Measurements from ENCODE around the gene SIT1.

SIT1 gene

DNA sequence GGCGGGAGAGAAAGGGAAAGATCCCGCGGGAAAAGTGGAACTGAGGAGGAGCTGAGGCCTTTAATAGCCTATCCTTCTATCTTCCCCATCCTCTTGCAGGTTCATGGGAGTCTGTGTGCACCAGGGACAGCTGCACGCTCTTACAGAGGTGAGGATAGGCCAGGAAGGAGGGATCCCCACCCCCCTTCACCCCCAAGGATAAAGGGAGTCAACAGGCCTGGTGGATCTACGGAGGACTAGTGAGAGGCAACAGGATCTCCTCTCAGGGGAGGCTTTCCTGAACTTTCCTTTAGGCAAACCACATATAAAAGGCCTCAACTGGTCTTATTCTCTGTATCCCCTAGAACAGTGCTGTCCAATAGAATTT is 44.6 kb downstream of the SIT1 start:
- no peak for DNase-seq (ENCODE audit: low spot score)

DNA sequence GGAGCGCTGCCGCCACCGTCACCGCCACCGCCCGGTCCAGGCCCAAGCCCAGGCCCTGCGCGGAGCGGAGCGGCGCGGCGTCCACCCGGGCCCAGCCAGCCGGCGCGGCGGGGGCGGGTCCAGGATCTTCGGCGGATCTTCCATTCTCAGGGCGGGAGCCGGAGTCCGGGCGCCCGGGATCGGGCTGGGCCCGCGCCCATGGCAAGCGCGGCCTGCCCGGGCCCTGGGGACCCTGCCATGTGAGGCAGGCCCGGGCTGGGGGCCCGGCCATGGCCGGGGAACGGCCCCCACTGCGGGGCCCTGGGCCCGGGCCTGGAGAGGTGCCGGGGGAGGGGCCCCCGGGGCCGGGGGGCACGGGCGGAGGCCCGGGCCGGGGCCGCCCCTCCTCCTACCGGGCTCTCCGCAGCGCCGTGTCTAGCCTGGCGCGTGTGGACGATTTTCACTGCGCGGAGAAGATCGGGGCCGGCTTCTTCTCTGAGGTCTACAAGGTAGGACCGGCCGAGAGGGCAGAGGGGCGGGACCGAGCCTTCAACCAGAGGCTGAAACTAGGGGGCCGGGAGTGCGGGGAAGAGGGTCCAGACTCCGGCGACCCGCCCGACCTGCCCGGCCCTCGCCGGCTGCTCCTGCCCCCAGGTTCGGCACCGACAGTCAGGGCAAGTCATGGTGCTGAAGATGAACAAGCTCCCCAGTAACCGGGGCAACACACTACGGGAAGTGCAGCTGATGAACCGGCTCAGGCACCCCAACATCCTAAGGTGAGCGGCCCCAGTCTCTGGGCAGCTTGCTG is 45.2 kb downstream of the SIT1 start:
- no peak for DNase-seq (ENCODE audit: low spot score)

DNA sequence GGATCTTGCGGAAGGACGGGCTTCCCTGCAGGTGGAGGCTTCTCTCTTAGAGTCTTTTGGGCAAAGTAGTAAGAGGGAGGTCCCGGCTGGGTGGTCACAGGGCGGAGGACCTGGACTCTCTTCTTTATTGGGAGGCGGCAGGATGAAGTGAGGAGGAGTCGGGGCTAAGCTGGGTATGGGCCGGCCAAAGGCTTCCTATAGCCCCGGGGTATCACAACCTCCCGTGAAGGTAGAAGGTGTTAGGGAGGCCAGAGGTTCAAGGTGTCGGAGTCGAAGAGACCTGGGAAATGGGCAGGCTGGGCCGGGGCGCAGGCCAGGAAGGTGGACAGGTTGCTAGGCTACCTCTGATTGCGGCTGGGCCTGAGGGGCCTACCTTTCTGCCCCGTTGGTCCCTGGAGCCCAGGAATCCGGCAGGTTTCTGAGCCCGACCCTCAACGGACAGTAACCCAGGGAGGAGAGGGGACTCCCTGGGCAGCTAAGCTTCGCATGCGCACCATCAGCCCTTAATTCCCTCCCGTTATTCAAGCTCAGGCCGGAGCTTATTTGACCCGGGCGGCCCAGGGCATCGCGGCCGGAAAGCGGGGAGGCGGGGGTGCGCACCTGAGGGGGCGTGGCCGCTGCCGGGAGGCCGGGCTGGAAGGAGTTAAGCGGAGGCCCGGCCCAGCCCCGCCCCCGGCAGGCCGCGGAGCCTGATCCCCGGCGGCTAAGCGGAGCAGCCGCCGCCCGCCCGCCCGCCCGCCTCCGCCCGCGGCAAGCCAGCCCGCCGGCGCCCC is 46.0 kb downstream of the SIT1 start, which contains the start of gene TESK1:
Gene TESK1 (plus strand): TSS at position 685 of the 773 bp plus-strand sequence. CDS start 358 bp downstream, outside the sequence.
- peak; percentile 37 for DNase-seq (ENCODE audit: low spot score)

GRCh38 chr9:35603986-35604577 is 46.6 kb downstream of the SIT1 start:
- DNase-seq (ENCODE audit: low spot score), result peak; percentile 99

DNA sequence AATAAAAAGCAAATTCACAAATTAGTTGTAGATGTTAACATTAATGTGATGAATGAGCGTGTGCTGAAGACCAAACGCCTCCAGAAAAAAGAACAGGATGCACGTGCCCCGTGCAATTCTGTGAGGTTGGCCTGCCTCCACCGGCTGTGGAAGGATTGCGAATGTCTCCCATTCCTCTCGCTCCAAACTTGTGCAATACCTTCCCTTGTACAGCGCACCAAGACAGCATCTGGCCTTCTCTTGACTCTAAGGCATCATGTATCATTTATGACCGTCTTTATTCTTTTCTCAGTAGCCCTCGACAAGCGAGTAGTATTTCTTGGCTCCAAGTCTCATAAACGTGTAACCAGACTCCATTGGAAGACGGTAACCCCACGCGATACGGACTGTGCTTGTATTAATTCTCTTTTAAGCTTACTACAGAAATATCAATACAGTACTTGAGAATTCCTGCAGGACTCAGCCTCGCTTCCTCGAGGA is 47.2 kb downstream of the SIT1 start:
- DNase-seq (ENCODE audit: low spot score), result no peak

DNA sequence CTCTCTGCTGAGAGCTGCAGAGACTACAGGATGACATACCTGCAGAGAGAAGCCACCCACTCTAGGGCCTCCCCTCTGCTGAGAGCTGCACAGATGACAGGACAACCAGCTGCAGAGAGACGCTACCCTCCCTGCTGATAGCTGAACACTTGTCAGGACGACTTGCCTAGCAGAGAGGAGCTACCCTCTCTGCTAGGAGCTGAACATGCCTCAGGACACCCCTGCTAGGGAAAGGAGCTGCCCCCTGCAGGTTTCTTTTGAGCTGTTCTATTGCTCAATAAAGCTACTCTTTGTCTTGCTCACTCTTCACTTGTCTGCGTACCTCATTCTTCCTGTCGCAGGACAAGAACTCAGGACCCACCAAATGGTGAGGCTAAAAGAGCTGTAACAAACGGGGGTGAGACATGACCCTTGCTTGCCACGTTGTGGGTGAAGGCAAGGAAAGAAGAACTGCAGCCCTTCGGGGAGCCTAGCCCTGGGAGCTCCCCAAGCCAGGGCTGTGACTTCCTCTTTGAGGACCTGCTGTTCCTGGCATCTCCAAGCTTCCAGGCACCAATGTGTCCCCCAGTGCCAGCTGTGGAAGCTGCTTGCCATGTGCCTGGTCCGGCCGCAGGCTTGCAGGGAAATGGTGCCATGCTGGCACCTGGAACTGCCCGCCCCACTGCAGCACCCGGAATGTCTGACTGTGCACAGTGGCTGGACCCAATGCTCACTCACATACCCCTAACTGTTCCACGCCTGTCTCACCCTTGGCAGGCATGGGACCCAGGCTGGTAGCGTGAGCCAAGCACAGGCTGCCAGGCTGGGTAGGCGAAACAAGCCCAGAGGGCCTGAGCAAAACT is 50.7 kb downstream of the SIT1 start:
- DNase-seq (ENCODE audit: low spot score), result no peak

Data from pons (tissue), 1 donor.